IMR-90 (cell line): ENCODE measurements around the gene OR2T29. TPM values are rescaled to one million over a fixed set of nuclear protein-coding genes. Genes with fewer than 3 reads are reported as not detected.

Experiments used
- ATAC-seq: fragments of 200-7000 bp; cut with Tn5 transposase; 2 replicates; pipeline ENCODE4 v1.9.1; 2020; ENCODE audit warnings: low read depth, mild to moderate bottlenecking, moderate library complexity
- BruUV-seq: library from RNA; stranded (reverse); fragments of 400-500 nt; replicated peaks from 2 replicates; lab custom pipeline; 2021; lab: Mats Ljungman, UMichigan
- CTCF ChIA-PET: fragments of 300-600 bp; formaldehyde crosslinking; extraction: SDS; loops from one replicate; lab custom pipeline; 2021; ENCODE audit warnings: antibody characterized with exemption; lab: Yijun Ruan, JAX
- POLR2A ChIA-PET: fragments of 300-600 bp; sonication (Branson Sonifier 250); formaldehyde crosslinking; loops from one replicate; lab custom pipeline; 2022; ENCODE audit warnings: antibody characterized with exemption; ENCODE audit not compliant: unreplicated experiment; lab: Charles Lee
- DNase-seq: peaks from one replicate; pipeline ENCODE4 v3.0.0; 2013
- H2AFZ ChIP-seq: replicated peaks from 2 replicates; pipeline ENCODE3; 2013; ENCODE audit warnings: low read length, mild to moderate bottlenecking; ENCODE audit not compliant: poor library complexity
- H2AK5ac ChIP-seq: 2 replicates; pipeline ENCODE4 v1.6.1; 2013; ENCODE audit warnings: low read depth, low read length, inconsistent platforms
- H2AK9ac ChIP-seq: replicated peaks from 2 replicates; pipeline ENCODE3; 2013; ENCODE audit warnings: mild to moderate bottlenecking, low read depth, low read length, moderate library complexity; ENCODE audit not compliant: poor library complexity
- H2BK120ac ChIP-seq: 2 replicates; pipeline ENCODE4 v1.6.1; 2013; ENCODE audit warnings: low read depth, low read length, inconsistent platforms
- H2BK15ac ChIP-seq: 3 replicates; pipeline ENCODE4 v1.6.1; 2013; ENCODE audit warnings: low read depth, low read length, inconsistent platforms
- H2BK20ac ChIP-seq: 2 replicates; pipeline ENCODE4 v1.6.1; 2013; ENCODE audit warnings: low read depth, mild to moderate bottlenecking, inconsistent platforms, low read length, moderate library complexity
- H2BK5ac ChIP-seq: 2 replicates; pipeline ENCODE4 v1.6.1; 2013; ENCODE audit warnings: mild to moderate bottlenecking, low read depth, low read length, inconsistent platforms; ENCODE audit not compliant: poor library complexity, severe bottlenecking
- H3K14ac ChIP-seq: replicated peaks from 2 replicates; pipeline ENCODE4 v1.6.1; 2013; ENCODE audit warnings: low read depth, low read length, inconsistent platforms
- H3K18ac ChIP-seq: 2 replicates; pipeline ENCODE4 v1.6.1; 2013; ENCODE audit warnings: low read depth, low read length, control low read depth
- H3K23ac ChIP-seq: 2 replicates; pipeline ENCODE4 v1.6.1; 2013; ENCODE audit warnings: low read depth, low read length, inconsistent platforms
- H3K27ac ChIP-seq: 2 replicates; pipeline ENCODE4 v1.5.1; 2013; ENCODE audit warnings: mild to moderate bottlenecking, control low read depth, low read length; ENCODE audit not compliant: insufficient read depth
- H3K27me3 ChIP-seq: 2 replicates; pipeline ENCODE4 v1.6.1; 2013; ENCODE audit warnings: low read length; ENCODE audit not compliant: control insufficient read depth, insufficient read depth
- H3K36me3 ChIP-seq: 2 replicates; pipeline ENCODE4 v1.6.1; 2013; ENCODE audit warnings: low read length, mixed read lengths; ENCODE audit not compliant: control insufficient read depth, insufficient read depth
- H3K4ac ChIP-seq: 2 replicates; pipeline ENCODE4 v1.6.1; 2013; ENCODE audit warnings: low read depth, low read length, inconsistent platforms
- H3K4me1 ChIP-seq: 2 replicates; pipeline ENCODE4 v1.6.1; 2013; ENCODE audit warnings: low read length, mixed read lengths; ENCODE audit not compliant: control insufficient read depth, insufficient read depth
- H3K4me2 ChIP-seq: 2 replicates; pipeline ENCODE4 v1.6.1; 2013; ENCODE audit warnings: low read depth, mild to moderate bottlenecking, control low read depth, low read length, moderate library complexity
- H3K4me3 ChIP-seq: 2 replicates; pipeline ENCODE4 v1.5.1; 2013; ENCODE audit warnings: low read depth, mild to moderate bottlenecking, control low read depth, low read length, moderate library complexity; ENCODE audit not compliant: insufficient read depth
- H3K56ac ChIP-seq: 2 replicates; pipeline ENCODE4 v1.6.1; 2013; ENCODE audit warnings: low read length, inconsistent platforms; ENCODE audit not compliant: insufficient read depth; ENCODE audit errors: extremely low read depth
- H3K79me1 ChIP-seq, 2 experiments: 2 replicates each; pipeline ENCODE4 v1.6.1; 2013; ENCODE audit warnings: low read length in 2 of 2, inconsistent platforms in 1 of 2, low read depth in 1 of 2
- H3K9ac ChIP-seq: 2 replicates; pipeline ENCODE4 v1.6.1; 2013; ENCODE audit warnings: low read depth, low read length, control low read depth
- H3K9me1 ChIP-seq: 2 replicates; pipeline ENCODE4 v1.6.1; 2013; ENCODE audit warnings: low read length, inconsistent platforms; ENCODE audit not compliant: insufficient read depth
- H3K9me3 ChIP-seq: 2 replicates; pipeline ENCODE4 v1.6.1; 2013; ENCODE audit warnings: low read length; ENCODE audit not compliant: control insufficient read depth, insufficient read depth
- H4K20me1 ChIP-seq: 2 replicates; pipeline ENCODE4 v1.6.1; 2013; ENCODE audit warnings: low read length, inconsistent platforms; ENCODE audit not compliant: insufficient read depth
- H4K5ac ChIP-seq: 2 replicates; pipeline ENCODE4 v1.6.1; 2013; ENCODE audit warnings: mild to moderate bottlenecking, low read depth, low read length, control low read depth
- H4K8ac ChIP-seq, 2 experiments: 2 replicates each; pipeline ENCODE4 v1.6.1; 2013; ENCODE audit warnings: low read depth in 2 of 2, low read length in 2 of 2, control low read depth in 1 of 2, inconsistent platforms in 1 of 2
- H4K91ac ChIP-seq: 2 replicates; pipeline ENCODE4 v1.6.1; 2013; ENCODE audit warnings: low read depth, low read length, inconsistent platforms; ENCODE audit not compliant: insufficient read depth
- BHLHE40 ChIP-seq: fragments of 150-350 bp; IDR thresholded peaks from 2 replicates; pipeline ENCODE4 v1.6.1; 2016; ENCODE audit warnings: mild to moderate bottlenecking, low read depth, low read length
- CEBPB ChIP-seq: IDR thresholded peaks from 2 replicates; pipeline ENCODE4 v1.6.1; 2012; ENCODE audit warnings: low read depth, low read length, improper control_type of control experiment
- CHD1 ChIP-seq: IDR thresholded peaks from 2 replicates; pipeline ENCODE4 v1.6.1; 2012; ENCODE audit warnings: low read depth, low read length, improper control_type of control experiment
- FOS ChIP-seq: fragments of 150-350 bp; IDR thresholded peaks from 2 replicates; pipeline ENCODE4 v1.6.1; 2016; ENCODE audit warnings: low read depth, low read length
- MAFK ChIP-seq: IDR thresholded peaks from 2 replicates; pipeline ENCODE4 v1.6.1; 2012; ENCODE audit warnings: low read depth, low read length, improper control_type of control experiment
- MAZ ChIP-seq: IDR thresholded peaks from 2 replicates; pipeline ENCODE4 v1.6.1; 2012; ENCODE audit warnings: low read depth, mild to moderate bottlenecking, low read length, improper control_type of control experiment, moderate library complexity, borderline replicate concordance
- MXI1 ChIP-seq: IDR thresholded peaks from 2 replicates; pipeline ENCODE4 v1.6.1; 2012; ENCODE audit warnings: low read depth, mild to moderate bottlenecking, low read length, moderate library complexity, borderline replicate concordance
- NFE2L2 ChIP-seq: fragments of 150-350 bp; IDR thresholded peaks from 2 replicates; pipeline ENCODE4 v1.6.1; 2016; ENCODE audit warnings: low read depth, mild to moderate bottlenecking, low read length
- POLR2A ChIP-seq: IDR thresholded peaks from 2 replicates; pipeline ENCODE4 v1.6.1; 2012; ENCODE audit warnings: mild to moderate bottlenecking, low read depth, low read length
- RAD21 ChIP-seq: IDR thresholded peaks from 2 replicates; pipeline ENCODE4 v1.6.1; 2012; ENCODE audit warnings: low read length, improper control_type of control experiment
- RCOR1 ChIP-seq: IDR thresholded peaks from 2 replicates; pipeline ENCODE4 v1.6.1; 2012; ENCODE audit warnings: mild to moderate bottlenecking, low read length, improper control_type of control experiment; ENCODE audit not compliant: insufficient replicate concordance
- RFX5 ChIP-seq: IDR thresholded peaks from 2 replicates; pipeline ENCODE4 v1.8.0; 2012; ENCODE audit warnings: low read depth, mild to moderate bottlenecking, low read length, moderate library complexity
- SMC3 ChIP-seq: fragments of 150-350 bp; IDR thresholded peaks from 2 replicates; pipeline ENCODE4 v1.6.1; 2016; ENCODE audit warnings: low read depth, mild to moderate bottlenecking, antibody characterized with exemption, low read length, moderate library complexity
- whole genome bisulfite sequencing, 2 experiments: methylation state at CpG; one replicate each; pipeline versions ENCODE4 v1.1.5 to v1.1.7; 2013; ENCODE audit warnings: missing lambda C conversion rate in 2 of 2; ENCODE audit not compliant: insufficient read length in 1 of 2; ENCODE audit errors: extremely low coverage in 2 of 2; 5-methylcytosine and 5-hydroxymethylcytosine counted together
- dilution Hi-C: fragments of 300-500 bp; cut with HindIII; formaldehyde crosslinking; loops from one replicate; pipeline ENCODE4 v1.14.3; 2018; ENCODE audit warnings: low sequenced_read_pairs; ENCODE audit not compliant: unreplicated experiment
- in situ Hi-C: fragments of 300-500 bp; cut with MboI; formaldehyde crosslinking; loops from 3 replicates; pipeline ENCODE4 v1.14.3; 2019; ENCODE audit warnings: low sequenced_read_pairs, inconsistent platforms, mixed read lengths
- intact Hi-C: fragments of 100-400 bp; cut with micrococcal nuclease; formaldehyde crosslinking; loops from 2 replicates; pipeline ENCODE4 v1.10.0; 2022
- polyA plus RNA-seq, 3 experiments: library from polyadenylated mRNA; depleted of rRNA; stranded (reverse); fragments of >200 nt; gene quantifications; 2 replicates each; pipeline ENCODE4 v1.2.3, GENCODE V29; 2012; ENCODE audit warnings: low replicate concordance in 1 of 3
- total RNA-seq: library from RNA; depleted of rRNA; stranded (reverse); fragments of >200 nt; gene quantifications from 2 replicates; pipeline ENCODE4 v1.2.3, GENCODE V29; 2012
- TF ChIP-seq, protein P1 (sequence below): conservative IDR thresholded peaks from 2 replicates; pipeline ENCODE4 v1.5.1; 2012; ENCODE audit warnings: mild to moderate bottlenecking, low read depth, low read length, improper control_type of control experiment
- TF ChIP-seq, protein P2 (sequence below): fragments of 150-350 bp; IDR thresholded peaks from 2 replicates; pipeline ENCODE4 v1.6.1; 2017; ENCODE audit warnings: mild to moderate bottlenecking, antibody characterized with exemption, low read length, low read depth
- TF ChIP-seq, protein P3 (sequence below): fragments of 150-350 bp; IDR thresholded peaks from 2 replicates; pipeline ENCODE4 v1.6.1; 2016; ENCODE audit warnings: low read depth, mild to moderate bottlenecking, low read length, moderate library complexity, borderline replicate concordance

Gene OR2T29
- total and polyA plus RNA-seq, 2 of the 4 experiments (the other 2 are of a cell fraction): not detected

DNA sequence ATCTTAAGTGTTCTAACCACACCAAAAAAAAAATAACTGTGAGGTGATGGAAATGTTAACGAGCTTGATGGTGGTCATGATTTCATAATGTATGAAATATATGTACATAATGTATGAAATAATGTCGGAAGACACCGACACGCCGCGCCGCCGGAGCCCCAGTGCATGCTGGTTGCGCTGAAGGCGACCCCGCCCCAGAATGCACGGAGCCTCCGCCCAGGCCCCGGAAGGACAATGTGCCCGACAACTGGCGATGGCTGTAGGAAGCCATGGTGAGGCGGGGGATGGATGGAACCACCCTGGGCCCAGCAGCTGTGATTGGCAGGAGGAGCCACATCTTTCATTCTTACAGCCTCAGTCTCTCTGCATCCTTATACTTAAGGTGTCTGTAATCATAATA, 27.5 kb upstream of the OR2T29 start:
- POLR2A ChIA-PET: no interaction called here
- TF ChIP-seq, protein P1, sequence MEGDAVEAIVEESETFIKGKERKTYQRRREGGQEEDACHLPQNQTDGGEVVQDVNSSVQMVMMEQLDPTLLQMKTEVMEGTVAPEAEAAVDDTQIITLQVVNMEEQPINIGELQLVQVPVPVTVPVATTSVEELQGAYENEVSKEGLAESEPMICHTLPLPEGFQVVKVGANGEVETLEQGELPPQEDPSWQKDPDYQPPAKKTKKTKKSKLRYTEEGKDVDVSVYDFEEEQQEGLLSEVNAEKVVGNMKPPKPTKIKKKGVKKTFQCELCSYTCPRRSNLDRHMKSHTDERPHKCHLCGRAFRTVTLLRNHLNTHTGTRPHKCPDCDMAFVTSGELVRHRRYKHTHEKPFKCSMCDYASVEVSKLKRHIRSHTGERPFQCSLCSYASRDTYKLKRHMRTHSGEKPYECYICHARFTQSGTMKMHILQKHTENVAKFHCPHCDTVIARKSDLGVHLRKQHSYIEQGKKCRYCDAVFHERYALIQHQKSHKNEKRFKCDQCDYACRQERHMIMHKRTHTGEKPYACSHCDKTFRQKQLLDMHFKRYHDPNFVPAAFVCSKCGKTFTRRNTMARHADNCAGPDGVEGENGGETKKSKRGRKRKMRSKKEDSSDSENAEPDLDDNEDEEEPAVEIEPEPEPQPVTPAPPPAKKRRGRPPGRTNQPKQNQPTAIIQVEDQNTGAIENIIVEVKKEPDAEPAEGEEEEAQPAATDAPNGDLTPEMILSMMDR: no peak
- no peak for TF ChIP-seq MAFK
- no peak for TF ChIP-seq NFE2L2
- no peak for TF ChIP-seq BHLHE40
- no peak for TF ChIP-seq FOS
- TF ChIP-seq POLR2A: no peak
- TF ChIP-seq CHD1: no peak
- TF ChIP-seq, protein P2, sequence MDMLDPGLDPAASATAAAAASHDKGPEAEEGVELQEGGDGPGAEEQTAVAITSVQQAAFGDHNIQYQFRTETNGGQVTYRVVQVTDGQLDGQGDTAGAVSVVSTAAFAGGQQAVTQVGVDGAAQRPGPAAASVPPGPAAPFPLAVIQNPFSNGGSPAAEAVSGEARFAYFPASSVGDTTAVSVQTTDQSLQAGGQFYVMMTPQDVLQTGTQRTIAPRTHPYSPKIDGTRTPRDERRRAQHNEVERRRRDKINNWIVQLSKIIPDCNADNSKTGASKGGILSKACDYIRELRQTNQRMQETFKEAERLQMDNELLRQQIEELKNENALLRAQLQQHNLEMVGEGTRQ: no peak
- TF ChIP-seq, protein P3, sequence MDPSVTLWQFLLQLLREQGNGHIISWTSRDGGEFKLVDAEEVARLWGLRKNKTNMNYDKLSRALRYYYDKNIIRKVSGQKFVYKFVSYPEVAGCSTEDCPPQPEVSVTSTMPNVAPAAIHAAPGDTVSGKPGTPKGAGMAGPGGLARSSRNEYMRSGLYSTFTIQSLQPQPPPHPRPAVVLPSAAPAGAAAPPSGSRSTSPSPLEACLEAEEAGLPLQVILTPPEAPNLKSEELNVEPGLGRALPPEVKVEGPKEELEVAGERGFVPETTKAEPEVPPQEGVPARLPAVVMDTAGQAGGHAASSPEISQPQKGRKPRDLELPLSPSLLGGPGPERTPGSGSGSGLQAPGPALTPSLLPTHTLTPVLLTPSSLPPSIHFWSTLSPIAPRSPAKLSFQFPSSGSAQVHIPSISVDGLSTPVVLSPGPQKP: no peak
- no peak for TF ChIP-seq MAZ
- TF ChIP-seq RCOR1: no peak
- no peak for TF ChIP-seq MXI1
- TF ChIP-seq SMC3: no peak
- no peak for TF ChIP-seq RAD21
- TF ChIP-seq RFX5: no peak
- TF ChIP-seq CEBPB: no peak
- Histone ChIP-seq H3K18ac (no peak overlapping the region), H3K27me3 (no peaks in the 10 kb centered on the region), H3K4me2 (no peak overlapping the region), H4K91ac (no peak overlapping the region), H3K4ac (no peak overlapping the region), H3K4me3 (no peak overlapping the region), H4K20me1 (no peaks in the 10 kb centered on the region), H3K79me1 (no peaks in the 10 kb centered on the region), H2BK20ac (no peak overlapping the region), H2BK5ac (no peak overlapping the region), H3K9me3 (peaks cover 3% of the 10 kb centered on the region; the same call in 1 of the 2 replicates), H3K56ac (no peak overlapping the region), H2AK9ac (no peak overlapping the region), H4K8ac (no peak overlapping the region), H3K4me1 (no peaks in the 10 kb centered on the region), H3K9me1 (no peaks in the 10 kb centered on the region), H2AFZ (no peak overlapping the region), H2BK15ac (no peak overlapping the region), H2BK120ac (no peak overlapping the region), H3K27ac (no peak overlapping the region), H3K9ac (no peak overlapping the region), H3K36me3 (no peaks in the 10 kb centered on the region), H4K5ac (no peak overlapping the region), H2AK5ac (no peak overlapping the region), H3K14ac (no peak overlapping the region), H3K23ac (no peak overlapping the region)
- dilution Hi-C loops: no loop called here
- in situ Hi-C loops: no loop called here
- CTCF ChIA-PET: no interaction called here
- DNase-seq (no peak), ATAC-seq (no peak)
- intact Hi-C loops: no loop called here
- no TSS peak for BruUV-seq
- no CpG with 5 or more reads among the region's 17 CpGs for WGBS, 2 experiments
